ENCODE data around the gene ZFYVE9. TPM values are rescaled to one million over a fixed set of nuclear protein-coding genes. Genes with fewer than 3 reads are reported as not detected.

Gene ZFYVE9
- total and polyA plus RNA-seq, 2 of the 4 experiments (the other 2 are of a cell fraction) = 8.3 to 28.7 TPM

DNA sequence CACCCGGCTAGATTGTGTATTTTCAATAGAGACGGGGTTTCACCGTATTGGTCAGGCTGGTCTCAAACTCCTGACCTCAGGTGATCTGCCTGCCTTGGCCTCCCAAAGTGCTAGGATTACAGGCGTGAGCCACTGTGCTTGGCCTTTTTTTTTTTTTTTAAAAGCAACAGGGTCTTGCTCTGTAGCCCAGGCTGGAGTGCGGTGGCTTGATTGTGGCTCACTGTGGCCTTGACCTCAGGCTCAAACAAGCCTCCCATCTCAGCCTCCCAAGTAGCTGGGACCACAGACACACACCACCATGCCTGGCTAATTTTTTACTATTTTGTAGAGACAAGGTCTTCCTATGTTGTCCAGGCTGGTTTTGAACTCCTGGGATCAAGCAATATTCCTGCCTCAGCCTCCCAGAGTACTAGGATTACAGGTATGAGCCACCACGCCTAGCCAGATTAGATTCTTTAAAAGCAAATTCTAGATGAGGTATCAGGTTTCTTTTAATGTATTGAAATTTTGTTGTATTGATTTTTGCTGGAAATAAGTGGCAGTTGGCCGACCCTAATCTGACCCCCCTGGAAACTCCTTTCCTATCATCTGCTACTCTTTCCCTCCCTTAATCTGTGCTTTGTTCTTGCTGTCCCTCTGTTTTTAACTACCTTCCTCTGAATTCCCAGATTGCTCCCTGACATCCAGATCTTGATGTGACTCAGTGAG lies 26.6 kb downstream of the ZFYVE9 start:
- Histone ChIP-seq H3K9me1 (ENCODE audit: insufficient read depth, low read length) (no peaks in the 10 kb centered on the region), H2BK20ac (ENCODE audit: low read depth, low read length) (no peak overlapping the region), H4K5ac (ENCODE audit: low read depth, low read length) (no peak overlapping the region), H4K91ac (ENCODE audit: insufficient read depth, low read depth, low read length) (no peak overlapping the region), H2BK120ac (ENCODE audit: low read depth, low read length) (no peak overlapping the region), H3K27me3 (ENCODE audit: control insufficient read depth, insufficient read depth, low read length) (no peaks in the 10 kb centered on the region), H3K27ac (ENCODE audit: insufficient read depth, low read length) (no peak overlapping the region), H2AFZ (replicated peaks; ENCODE audit: low read length, poor library complexity) (no peak overlapping the region), H4K20me1 (ENCODE audit: insufficient read depth, low read length) (peaks cover 10% of the 10 kb centered on the region; the same call in 1 of the 2 replicates), H3K36me3 (ENCODE audit: control insufficient read depth, insufficient read depth, low read length) (no peaks in the 10 kb centered on the region), H2BK15ac (ENCODE audit: low read depth, low read length) (no peak overlapping the region), H3K4me2 (ENCODE audit: low read depth, low read length) (no peak overlapping the region), H3K18ac (ENCODE audit: low read depth, low read length) (no peak overlapping the region), H2AK9ac (replicated peaks; ENCODE audit: low read depth, low read length, poor library complexity) (no peak overlapping the region), H2BK5ac (ENCODE audit: low read depth, low read length, poor library complexity, severe bottlenecking) (no peak overlapping the region), H4K8ac (ENCODE audit: low read depth in 2 of 2, low read length in 2 of 2) (no peak overlapping the region), H3K4me1 (ENCODE audit: control insufficient read depth, insufficient read depth, low read length) (no peaks in the 10 kb centered on the region; the same call in 1 of the 2 replicates), H3K14ac (replicated peaks; ENCODE audit: low read depth, low read length) (no peak overlapping the region), H3K79me1 (ENCODE audit: low read depth in 1 of 2, low read length in 2 of 2) (peaks cover 21 to 30% of the 10 kb centered on the region in 2 experiments), H2AK5ac (ENCODE audit: low read depth, low read length) (no peak overlapping the region), H3K56ac (ENCODE audit: extremely low read depth, insufficient read depth, low read length) (no peak overlapping the region), H3K9me3 (ENCODE audit: control insufficient read depth, insufficient read depth, low read length) (peaks cover 2% of the 10 kb centered on the region; the same call in 1 of the 2 replicates), H3K4ac (ENCODE audit: low read depth, low read length) (no peak overlapping the region), H3K23ac (ENCODE audit: low read depth, low read length) (no peak overlapping the region), H3K4me3 (ENCODE audit: insufficient read depth, low read depth, low read length) (no peak overlapping the region), H3K9ac (ENCODE audit: low read depth, low read length) (no peak overlapping the region)
- DNase-seq (no peak), ATAC-seq (ENCODE audit: low read depth) (no peak)
- TF ChIP-seq, protein P1, sequence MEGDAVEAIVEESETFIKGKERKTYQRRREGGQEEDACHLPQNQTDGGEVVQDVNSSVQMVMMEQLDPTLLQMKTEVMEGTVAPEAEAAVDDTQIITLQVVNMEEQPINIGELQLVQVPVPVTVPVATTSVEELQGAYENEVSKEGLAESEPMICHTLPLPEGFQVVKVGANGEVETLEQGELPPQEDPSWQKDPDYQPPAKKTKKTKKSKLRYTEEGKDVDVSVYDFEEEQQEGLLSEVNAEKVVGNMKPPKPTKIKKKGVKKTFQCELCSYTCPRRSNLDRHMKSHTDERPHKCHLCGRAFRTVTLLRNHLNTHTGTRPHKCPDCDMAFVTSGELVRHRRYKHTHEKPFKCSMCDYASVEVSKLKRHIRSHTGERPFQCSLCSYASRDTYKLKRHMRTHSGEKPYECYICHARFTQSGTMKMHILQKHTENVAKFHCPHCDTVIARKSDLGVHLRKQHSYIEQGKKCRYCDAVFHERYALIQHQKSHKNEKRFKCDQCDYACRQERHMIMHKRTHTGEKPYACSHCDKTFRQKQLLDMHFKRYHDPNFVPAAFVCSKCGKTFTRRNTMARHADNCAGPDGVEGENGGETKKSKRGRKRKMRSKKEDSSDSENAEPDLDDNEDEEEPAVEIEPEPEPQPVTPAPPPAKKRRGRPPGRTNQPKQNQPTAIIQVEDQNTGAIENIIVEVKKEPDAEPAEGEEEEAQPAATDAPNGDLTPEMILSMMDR (conservative IDR thresholded peaks at IDR 0.05; ENCODE audit: low read depth, low read length) = no peak
- TF ChIP-seq MXI1 (IDR thresholded peaks at IDR 0.05; ENCODE audit: borderline replicate concordance, low read depth, low read length) (no peak), RFX5 (IDR thresholded peaks at IDR 0.05; ENCODE audit: low read depth, low read length) (no peak), MAZ (IDR thresholded peaks at IDR 0.05; ENCODE audit: borderline replicate concordance, low read depth, low read length) (no peak), BHLHE40 (IDR thresholded peaks at IDR 0.05; ENCODE audit: low read depth, low read length) (no peak), CHD1 (IDR thresholded peaks at IDR 0.05; ENCODE audit: low read depth, low read length) (no peak), POLR2A (IDR thresholded peaks at IDR 0.05; ENCODE audit: low read depth, low read length) (no peak), SMC3 (IDR thresholded peaks at IDR 0.05; ENCODE audit: low read depth, low read length) (no peak), NFE2L2 (IDR thresholded peaks at IDR 0.05; ENCODE audit: low read depth, low read length) (no peak)
- TF ChIP-seq, protein P2, sequence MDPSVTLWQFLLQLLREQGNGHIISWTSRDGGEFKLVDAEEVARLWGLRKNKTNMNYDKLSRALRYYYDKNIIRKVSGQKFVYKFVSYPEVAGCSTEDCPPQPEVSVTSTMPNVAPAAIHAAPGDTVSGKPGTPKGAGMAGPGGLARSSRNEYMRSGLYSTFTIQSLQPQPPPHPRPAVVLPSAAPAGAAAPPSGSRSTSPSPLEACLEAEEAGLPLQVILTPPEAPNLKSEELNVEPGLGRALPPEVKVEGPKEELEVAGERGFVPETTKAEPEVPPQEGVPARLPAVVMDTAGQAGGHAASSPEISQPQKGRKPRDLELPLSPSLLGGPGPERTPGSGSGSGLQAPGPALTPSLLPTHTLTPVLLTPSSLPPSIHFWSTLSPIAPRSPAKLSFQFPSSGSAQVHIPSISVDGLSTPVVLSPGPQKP (IDR thresholded peaks at IDR 0.05; ENCODE audit: borderline replicate concordance, low read depth, low read length) = no peak
- dilution Hi-C loops (cut with HindIII; ENCODE audit: low sequenced_read_pairs, unreplicated experiment) (no loop called here), in situ Hi-C loops (cut with MboI; ENCODE audit: low sequenced_read_pairs) (no loop called here), intact Hi-C loops (cut with micrococcal nuclease) (no loop called here)
- ChIA-PET CTCF (no interaction called here), POLR2A (ENCODE audit: unreplicated experiment) (no interaction called here)
- 92% methylated on average over 4 of the region's 7 CpGs; no CpG with 5 or more reads in 1 of the 2 experiments for WGBS, 2 experiments (ENCODE audit: extremely low coverage in 2 of 2, insufficient read length in 1 of 2)
- BruUV-seq (replicated peaks) = no TSS peak

All from IMR-90 (cell line).